NCI-H187 treated with DMSO at 0.1 percent for 48 hours (cell line): ENCODE measurements around the gene DQX1.

Experiments
- DNase-seq: peaks from one replicate; lab custom pipeline; 2025; lab: John Stamatoyannopoulos, UW

The DQX1 gene

DNA sequence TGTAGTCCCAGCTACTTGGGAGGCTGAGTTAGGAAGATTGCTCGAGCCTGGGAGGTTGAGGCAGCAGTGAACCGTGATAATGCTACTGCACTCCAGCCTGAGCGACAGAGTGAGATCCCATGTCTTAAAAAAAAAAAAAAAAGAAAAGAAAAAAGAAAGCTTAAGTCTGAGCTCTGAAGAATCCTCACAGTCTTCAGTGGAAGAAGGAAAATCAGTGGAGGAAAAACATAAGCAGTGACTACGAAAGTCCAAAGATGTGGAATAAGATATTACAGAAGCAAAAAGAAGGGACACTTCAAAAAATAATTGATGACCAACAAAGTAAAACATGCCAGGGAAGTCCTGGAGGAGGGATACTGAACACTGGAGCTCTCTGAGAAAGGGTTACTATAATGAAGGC, 15.8 kb downstream of the DQX1 start:
- no peak for DNase-seq

DNA sequence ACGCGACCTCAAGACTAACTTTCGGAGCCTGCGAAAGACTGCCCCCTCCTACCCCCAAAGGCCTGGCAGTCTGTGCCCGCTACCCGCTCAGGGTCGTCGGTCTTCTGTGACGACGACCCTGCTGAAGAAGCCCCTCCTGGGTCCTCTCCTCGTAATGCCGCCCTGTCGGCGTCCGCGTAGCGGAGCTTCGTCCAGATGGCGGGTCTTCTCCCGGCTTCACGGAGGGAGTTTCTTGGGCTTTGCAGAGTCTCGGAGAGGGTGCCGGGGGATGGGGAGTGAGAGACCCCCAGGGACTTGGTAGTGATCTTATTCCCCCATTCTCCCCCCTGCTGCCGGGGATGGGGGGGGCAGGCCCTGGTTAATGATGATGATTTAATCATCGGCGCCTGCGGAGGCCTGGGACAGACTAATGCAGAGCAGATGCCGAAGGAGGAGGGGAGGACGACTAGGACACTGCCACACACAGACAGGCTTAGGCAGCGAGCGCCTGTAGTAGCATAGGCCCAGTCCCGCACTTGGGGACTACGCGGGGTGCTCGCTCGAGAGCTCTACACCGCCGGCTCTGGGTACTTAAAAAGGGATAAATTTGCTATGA, 18.0 kb downstream of the DQX1 start:
- DNase-seq: no peak

DNA sequence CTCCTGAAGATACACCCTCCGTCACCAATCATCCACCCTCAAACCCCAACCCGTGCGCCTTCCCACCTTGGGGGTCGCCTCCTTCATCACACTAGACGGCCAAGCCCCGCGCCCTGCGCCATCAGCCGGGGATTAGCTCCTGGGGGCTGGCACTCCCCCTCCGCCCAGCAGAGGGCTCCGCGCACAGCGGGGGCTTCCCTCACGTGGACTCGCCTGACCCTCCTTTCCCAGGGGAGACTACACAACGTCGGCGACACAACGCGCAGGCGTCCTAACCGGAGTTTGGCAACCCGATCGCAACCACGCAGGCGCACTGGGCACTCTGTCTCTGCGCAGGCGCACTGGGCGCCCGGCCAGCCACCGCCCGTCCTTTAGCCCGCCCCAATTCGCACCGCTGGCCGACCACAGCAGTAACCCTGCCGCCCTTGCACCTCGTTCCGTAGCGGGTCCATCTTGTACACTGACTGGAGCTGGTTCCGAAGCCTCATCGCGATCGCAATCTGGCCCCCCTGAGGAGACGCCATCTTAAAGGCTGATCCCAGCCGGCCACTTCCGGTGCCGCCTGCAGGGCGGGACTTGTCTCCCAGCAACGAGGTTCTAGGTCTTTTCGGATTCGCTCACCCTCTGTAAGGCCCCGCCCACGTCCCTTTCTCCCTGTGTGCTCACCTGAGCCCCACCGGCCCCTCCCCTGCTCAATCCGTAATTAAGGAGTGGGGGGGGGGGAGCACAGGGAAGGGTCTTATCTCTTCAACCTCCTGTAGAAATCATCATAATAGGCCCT, 18.7 kb downstream of the DQX1 start, which contains the start of gene PCGF1:
TSS of gene PCGF1 (minus strand) at position 551 of the 781 bp plus-strand sequence. CDS start at position 524, 27 bp downstream.
- peak; percentile 80 for DNase-seq

DNA sequence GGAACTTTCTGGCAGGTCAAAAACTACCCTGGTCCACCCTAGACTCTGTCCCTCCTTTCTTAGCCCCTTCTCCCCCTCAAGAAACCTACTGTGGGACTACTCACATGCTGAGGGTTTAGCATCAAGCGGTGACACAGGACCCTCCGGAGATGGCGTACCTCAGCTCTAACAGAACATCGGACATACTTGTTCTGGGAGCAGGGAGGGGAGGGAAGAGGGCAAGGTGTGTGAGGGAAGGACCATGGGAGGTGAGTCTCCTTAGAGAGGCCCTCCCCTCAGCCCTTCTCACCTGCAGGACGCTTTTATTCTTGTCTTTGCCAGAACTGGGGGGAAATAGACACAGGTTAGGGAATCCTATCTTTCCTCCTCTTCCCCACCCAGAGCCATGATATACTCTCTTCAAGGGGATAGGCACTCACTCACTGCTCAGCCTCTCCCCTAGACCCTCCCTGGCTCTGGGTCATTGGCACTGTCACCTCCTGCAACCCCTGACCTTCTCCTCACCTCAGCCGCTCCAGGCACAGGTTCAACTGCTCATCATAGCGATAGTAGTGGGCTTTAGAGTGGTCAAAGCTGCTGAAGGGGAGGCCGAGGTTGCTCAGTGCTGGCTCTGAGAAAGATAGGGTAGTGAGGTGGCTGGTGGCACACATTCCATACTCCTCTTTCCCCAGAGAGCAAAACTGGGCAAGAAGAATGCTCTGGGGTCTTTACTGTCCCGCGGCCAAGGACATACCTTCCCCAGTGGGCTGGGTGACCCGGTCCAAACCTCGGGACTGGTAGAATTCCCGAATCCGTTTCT, 20.4 kb downstream of the DQX1 start:
- no peak for DNase-seq

DNA sequence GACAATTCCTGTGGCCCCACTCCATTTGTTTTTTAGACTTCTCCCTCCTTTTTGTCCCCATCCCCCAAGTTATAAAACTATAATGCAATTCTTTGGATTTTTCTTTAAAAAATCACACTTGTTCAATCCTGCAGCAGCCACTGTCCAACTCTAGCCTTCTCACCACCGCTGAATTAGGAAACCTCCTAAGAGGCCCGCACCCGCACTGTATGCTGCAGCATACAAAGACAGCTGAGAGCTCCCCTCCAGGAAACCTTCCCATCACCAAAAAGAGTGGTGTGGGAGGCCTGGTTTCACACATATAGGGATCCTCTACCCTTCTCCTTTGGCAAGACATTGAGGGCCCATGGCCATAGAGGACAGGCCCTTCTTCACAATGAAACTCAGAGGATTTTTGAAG, 21.4 kb downstream of the DQX1 start:
- DNase-seq: no peak

DNA sequence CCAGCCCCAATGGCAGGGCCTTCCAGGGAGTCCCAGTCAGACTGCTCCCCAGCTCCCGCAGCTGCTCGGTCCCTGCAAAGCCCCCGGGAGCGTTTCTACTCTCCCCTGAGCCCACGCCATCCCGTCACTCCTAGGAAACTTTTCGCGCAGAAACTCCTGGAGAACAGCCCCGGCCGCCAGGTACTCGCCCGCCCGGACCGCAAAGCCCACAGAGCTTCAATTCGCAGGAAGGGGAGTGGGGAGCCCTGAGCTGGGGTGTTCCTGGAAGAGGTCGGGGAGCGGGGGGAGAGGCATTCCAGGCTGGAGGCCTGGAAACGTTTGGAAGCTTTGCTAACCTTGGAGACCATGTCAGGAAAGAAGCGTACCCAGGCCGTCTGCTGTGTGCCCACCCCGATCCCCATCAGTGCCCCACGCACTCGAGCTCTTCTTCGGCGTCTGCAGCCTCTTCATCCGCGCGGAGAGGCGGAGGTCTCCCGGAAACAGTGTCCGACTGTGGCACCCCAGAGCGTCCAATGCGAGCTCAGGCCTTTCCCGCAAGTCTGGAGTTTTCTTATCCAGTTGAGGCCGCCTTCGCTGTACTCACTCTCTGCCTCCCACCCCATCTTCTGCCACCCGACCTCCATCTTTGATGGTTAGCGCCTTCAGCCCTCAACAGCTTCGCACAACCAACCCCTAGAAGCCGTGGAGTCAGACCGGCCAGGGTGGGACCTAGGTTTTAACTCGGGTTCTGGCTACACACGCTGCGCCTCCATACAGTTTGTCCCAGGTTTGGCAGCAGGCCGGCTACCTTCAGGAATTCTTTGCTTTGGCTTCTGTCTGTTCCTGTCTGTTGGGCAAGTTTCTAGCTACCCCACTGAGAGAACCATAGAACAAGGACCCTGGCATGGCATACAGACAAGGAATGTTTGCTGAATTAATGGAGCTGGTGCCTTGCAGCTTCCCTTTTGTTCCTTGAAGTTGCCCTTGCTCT, 22.2 kb downstream of the DQX1 start:
- no peak for DNase-seq

DNA sequence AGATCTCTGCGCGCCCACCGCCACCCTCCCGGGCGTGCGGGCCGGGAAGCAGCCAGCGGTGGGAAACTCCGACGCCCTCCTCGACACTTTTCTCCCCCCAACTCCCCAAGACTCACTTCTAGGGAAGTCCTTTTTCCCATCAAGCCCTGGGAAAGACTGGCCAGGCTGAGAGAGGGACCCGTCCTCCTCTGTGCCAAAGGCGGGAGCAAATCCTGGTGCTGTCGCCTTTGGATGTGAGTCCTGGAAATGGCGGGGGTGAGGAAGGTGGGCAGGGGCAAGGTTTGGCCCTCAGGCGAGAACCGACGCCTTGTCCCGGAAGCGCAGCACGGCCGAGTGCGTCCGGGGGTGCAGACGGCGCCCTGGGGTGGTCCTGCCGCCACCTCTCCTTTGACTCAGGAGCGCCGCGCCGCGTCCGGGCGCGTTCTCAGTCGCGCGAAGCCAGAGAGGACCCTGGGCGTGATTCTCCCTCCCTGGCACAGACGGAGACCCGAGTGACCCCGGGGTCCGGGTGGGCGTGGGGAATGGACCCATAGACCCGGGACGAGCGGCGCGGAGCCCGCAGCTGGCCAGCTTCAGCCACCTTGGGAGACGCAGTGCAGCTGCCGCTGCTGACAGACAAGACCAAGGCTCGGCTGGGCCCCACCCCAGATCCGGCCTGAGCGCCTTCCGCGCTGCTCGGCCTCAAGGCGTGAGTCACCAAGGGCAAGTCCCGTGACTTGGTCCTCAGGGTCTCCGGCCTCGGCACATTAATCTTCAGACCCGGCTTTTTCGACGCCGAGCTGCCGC, 23.1 kb downstream of the DQX1 start:
- DNase-seq: no peak

DNA sequence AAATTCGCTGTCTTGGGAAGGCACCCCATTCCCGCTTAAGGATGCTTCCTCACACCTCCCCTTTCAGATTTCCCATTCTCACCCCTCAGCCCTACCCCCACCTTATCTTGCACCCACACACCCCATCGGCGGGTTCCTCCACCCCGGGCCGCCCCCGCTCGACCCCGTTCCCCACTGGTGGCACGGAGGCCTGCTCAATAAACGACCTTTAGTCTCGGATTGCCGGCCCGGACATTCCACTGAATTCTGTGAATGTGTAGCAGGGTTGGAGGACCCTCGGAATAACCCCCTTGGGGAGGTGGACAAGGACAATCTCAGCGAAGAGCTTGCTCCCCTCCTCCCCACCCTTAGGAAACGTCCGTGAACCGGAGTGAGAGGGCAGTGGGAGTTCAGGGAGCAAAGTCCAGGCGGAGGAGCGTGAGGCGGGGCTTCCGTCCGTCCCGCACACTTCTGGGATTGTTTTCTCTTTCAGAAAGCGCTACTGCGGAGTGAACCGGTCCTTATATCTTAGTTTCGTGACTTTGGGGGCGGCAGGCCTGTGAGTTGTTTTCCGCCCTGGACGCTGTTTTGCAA, 23.8 kb downstream of the DQX1 start:
- no peak for DNase-seq

DNA sequence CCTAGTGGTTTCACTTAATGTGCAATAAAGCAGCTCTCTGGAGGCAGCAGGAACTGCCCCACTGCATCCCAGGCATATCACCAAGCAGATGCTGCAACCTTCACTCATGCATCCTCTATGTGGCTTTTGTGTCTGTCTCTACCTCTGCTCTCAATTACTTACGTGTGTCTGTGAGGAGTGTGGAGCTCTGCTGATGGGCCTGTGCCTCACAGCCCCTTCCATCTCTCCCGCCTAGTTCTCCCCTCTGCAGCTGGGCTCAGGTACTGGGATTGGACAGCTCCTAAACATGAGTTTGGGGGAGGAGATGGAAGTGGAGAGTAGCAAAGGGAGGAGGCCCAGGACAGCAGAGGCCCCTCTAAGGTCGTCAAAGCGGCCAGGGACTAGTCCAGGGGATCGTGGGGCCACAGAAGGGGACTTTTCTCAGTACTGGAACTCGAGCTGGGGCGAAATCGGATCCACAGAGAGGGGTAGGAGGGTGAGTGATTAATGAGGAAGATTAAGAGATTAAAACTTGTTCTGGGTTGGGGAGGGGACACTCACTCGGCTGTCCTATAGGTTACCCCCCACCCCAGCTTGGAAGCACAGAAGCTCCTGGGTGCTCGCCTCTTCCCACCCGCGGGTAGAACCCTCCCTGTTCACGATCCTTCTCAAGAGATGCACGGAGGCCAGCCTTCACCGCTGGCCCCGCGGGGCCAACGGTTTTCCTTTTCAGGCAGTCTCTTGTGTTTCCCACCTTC, 24.5 kb downstream of the DQX1 start:
- no peak for DNase-seq

DNA sequence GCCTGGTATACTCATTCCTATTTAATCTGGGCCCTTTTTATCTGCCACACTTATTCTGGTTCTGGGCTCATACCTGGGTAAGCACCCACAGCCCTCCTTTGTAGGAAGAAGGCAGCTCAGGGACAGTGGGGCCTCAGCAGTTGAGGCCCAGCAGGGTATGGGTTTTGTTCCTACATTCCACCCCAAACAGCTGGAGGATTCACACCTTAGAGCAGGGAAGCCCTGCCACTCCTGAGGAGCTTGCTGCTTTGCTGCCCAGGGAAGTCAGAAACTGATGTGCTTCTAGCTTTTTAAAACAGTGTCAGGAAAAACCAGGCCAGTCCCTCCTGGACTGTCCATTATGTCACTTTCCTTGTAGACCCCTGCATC, 25.5 kb downstream of the DQX1 start:
- no peak for DNase-seq

DNA sequence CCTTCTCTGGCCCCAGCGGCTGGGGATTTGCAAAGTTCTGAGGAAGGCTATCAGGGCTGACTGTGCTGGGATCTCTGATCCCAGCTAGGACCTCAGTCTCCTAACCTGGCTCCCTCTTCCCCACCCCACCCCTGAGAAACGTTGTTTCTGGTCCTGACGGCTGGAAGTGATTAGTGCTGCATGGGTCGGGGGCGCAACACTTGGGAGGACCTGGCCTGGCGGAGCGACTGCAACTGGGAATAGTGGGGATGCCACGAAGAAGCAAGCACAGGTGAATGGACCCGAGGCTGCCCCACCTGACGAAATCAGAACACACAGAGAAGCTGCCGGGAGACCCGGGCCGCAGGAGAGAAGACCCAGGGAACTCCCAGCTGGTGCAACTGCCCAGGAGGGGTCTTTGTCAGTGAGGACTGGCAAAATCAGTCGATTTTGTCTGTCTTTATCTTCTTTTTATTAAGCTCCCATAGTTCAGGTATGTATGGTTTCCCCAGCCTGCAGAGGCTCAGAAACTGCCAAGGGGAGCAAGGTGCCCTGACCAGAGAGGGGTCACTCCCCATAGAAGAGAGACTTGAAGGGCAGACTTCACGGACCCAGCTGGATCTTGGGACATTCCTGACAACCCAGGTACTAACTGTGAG, 26.0 kb downstream of the DQX1 start:
- DNase-seq: no peak

DNA sequence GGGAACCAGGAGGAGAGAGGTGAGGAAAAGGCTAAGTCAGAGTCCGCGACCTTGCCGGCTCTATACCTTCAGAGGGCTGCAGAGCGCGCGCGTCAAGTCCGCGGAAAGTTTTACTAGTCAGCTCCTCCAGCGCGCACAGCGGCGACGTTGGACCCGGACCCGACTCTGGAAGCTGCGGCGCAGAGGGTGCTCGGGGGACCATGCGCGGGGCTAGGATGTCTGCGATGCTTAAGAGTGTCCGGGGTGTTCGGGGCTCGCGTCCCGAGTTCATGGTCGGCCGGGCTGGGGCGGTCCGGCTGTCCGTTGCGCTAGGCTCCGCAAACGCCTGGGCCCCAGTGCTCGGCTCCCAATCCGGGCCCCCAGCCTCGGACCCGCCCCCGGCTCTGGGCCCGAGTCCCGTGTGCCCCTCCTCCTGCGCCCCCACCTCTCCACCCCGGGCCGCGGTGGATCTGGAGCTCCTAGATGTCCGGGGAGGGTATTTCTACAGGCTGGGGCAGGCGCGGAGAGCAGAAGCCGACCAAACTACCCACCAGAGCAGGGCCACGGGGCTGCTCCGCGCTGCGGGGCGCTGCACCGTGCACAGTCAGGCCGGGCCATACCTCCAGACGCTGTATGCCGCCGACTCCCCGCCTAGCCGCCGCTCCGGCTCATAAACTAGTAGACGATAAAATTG, 26.6 kb downstream of the DQX1 start, which contains the start of gene LBX2:
TSS of gene LBX2 (minus strand) at position 337 of the 673 bp plus-strand sequence. CDS start at position 271, 66 bp downstream.
- DNase-seq: no peak

DNA sequence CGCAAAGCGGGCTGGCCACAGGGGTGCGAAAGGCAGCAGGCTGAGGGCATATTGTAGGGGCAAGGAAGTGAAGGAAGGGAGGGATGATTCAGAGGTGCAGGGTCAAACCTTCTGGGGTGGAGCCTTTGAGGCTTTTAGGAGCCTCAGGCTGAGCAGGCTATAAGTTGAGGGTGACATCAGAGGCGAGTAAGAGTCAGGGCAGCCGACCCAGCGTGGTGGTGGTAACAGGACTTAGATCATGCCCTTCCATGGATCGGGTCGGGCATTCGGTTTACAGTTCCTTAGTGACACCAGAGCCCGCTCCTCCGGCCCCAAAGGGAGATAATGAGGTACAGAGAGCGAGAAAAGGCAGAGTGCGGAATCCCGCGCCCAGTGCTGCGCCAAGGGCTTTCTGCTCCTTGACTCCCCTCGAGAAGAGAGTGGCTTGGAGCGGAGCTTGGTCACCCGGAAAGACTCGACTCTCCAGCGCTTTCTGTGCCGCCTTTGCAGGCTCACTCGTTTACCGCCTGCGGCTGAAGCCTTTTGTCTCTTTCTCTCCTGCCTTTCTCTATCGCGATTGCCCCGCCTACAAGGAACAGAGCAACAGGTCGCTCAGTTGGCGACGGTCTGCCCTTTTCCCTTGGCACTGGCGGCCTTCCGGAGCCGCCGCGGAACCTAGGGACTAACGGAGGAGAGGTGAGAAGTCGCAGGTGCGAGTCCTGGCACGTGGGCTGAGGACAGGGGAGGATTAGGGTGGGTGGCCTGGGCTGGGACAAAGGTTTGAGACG, 27.3 kb downstream of the DQX1 start:
- no peak for DNase-seq

DNA sequence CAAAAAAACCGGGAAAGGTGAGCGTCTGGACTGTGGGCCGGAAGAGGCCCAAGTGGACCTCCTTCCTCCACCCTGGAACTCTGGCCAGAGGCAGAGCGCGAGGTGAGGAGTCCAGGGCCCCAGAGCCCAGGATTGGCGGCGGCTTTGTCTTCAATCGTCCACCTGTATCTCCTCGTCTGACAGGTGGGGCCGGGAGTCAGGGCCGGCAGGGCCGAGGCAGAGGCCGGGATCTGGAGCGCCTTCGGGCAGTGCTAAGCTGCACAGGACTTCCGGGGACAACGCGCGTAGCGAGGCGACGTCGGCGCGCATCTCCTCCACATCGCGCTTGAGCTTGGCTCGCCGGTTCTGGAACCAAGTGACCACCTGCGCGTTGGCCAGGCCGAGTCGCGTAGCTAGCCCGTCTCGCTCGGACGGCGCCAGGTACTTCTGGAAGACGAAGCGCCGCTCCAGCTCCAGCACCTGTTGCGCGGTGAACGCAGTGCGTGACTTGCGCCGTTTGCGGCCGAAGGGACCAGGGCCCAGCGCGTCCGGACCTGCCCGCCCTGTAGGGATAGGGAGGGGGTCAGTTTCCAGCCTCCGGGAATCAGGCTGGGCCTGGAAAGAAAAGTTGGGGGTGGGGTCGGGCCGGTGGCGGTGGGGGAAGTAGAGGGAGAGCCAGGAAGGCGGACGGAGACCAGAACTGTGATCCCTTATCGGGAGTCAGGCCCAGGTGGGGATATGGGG, 28.1 kb downstream of the DQX1 start:
- DNase-seq: no peak

DNA sequence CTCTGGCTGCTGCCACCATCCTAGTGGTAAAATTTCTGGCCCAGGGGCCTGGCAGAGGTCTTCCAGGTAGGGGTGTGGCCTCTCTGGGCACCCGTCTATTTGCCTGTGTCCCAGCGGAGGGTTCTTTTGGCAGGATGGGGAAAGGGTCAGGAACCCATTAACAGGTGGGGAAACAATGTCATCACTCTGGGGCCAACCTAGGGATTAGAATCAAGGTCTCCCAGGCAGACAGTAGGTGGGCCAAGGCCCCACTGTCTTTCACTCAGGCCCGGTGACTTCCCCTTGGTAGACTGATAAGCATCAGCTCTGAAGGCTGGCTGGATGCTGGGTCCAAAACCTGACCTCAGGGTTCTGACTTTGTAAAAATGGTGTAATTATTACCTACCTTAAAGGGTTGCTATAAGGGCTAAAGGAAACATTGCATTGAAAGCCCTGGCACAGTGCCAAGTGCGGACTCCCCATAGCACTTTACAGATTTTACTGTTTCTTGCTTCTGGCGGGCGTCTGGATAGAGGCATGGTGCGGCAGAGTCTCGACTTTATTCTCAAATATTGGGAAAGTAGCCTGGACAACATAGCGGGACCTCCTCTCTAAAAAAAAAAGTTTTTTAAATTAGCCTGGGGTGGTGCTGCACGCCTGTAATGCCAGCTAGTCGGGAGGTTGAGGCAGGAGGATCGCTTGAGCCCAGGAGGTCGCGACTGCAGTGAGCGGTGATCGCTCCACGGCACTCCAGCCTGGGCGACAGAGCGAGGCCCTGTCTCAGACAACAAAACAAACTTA, 28.8 kb downstream of the DQX1 start:
- no peak for DNase-seq

DNA sequence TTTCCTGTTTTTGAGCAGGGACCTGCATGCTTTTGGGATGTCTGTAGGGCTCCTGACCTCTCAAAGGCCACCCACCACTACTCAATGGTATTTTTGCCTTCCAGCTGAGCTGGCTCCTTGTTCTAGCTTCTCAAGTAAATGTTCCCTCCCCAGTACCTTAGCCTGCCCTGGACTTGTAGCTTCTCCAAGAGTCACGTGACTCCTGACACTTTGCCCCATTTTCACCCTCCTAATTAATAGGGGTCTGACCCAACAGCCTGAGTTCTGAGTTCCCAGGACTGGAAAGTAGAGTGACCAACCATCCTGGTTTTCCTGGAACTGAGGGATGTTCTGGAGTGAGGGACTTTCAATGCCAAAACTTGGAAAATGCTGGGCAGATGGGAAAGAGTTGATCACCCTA, 30.6 kb downstream of the DQX1 start:
- no peak for DNase-seq
